Renal pelvis (tissue), 12 donors: ENCODE data around the gene TMEM72. TPM values are rescaled to one million over a fixed set of nuclear protein-coding genes. Genes with fewer than 3 reads are reported as not detected.
"Not testable (repeated sequence)": the region's sequence is repeated elsewhere in the genome, so short reads cannot be mapped to it uniquely, and the experiment has no call there.

Experiments used
- DNase-seq: peaks from one replicate; pipeline ENCODE4 v3.0.0-alpha.2; 2013
- long read RNA-seq, 16 experiments: transcript quantifications; one replicate each; lab custom pipeline, GENCODE V29; 2026
- polyA plus RNA-seq, 3 donors: library from polyadenylated mRNA; unstranded; fragments of 120-200 nt; gene quantifications; one replicate each; pipeline ENCODE4 v1.2.1, GENCODE V29; 2013; ENCODE audit not compliant: insufficient read length in 3 of 3

The TMEM72 gene
- 10 to 100 TPM; 62.2 to 87.9 (median 84.7) TPM for polyA plus RNA-seq
- long read RNA-seq, donor 1, transcript TMEM72-201 (5 exons, 3,009 nt) = major isoform, 12 of 14 reads
- long read RNA-seq, donor 1, partial matches to known transcripts = 0 of 14 reads
- long read RNA-seq, donor 1, other reads (novel, unspliced or antisense) = 0 of 14 reads
- long read RNA-seq, donor 2, transcript TMEM72-201 (5 exons, 3,009 nt) = major isoform, 23 of 23 reads
- long read RNA-seq, donor 2, partial matches to known transcripts = 0 of 23 reads
- long read RNA-seq, donor 2, other reads (novel, unspliced or antisense) = 0 of 23 reads
- long read RNA-seq, donor 3, transcript TMEM72-201 (5 exons, 3,009 nt) = major isoform, 16 of 20 reads
- long read RNA-seq, donor 3, partial matches to known transcripts = 0 of 20 reads
- long read RNA-seq, donor 3, other reads (novel, unspliced or antisense) = 0 of 20 reads
- long read RNA-seq, donor 4, transcript TMEM72-201 (5 exons, 3,009 nt) = major isoform, 18 of 40 reads
- long read RNA-seq, donor 4, partial matches to known transcripts = 18 of 40 reads
- long read RNA-seq, donor 4, other reads (novel, unspliced or antisense) = 0 of 40 reads
- long read RNA-seq, donor 5, transcript TMEM72-201 (5 exons, 3,009 nt) = major isoform, 9 of 10 reads
- long read RNA-seq, donor 5, partial matches to known transcripts = 0 of 10 reads
- long read RNA-seq, donor 5, other reads (novel, unspliced or antisense) = 0 of 10 reads
- long read RNA-seq, donor 6, transcript TMEM72-201 (5 exons, 3,009 nt) = major isoform, 12 of 21 reads
- long read RNA-seq, donor 6, partial matches to known transcripts = 6 of 21 reads
- long read RNA-seq, donor 6, other reads (novel, unspliced or antisense) = 0 of 21 reads
- long read RNA-seq, donor 7, transcript TMEM72-201 (5 exons, 3,009 nt) = major isoform, 23 of 25 reads
- long read RNA-seq, donor 7, partial matches to known transcripts = 0 of 25 reads
- long read RNA-seq, donor 7, other reads (novel, unspliced or antisense) = 0 of 25 reads
- long read RNA-seq, donor 8 = 0 reads
- long read RNA-seq, donor 9, transcript TMEM72-201 (5 exons, 3,009 nt) = major isoform, 18 of 21 reads
- long read RNA-seq, donor 9, partial matches to known transcripts = 0 of 21 reads
- long read RNA-seq, donor 9, other reads (novel, unspliced or antisense) = 0 of 21 reads
- long read RNA-seq, donor 10, transcript TMEM72-201 (5 exons, 3,009 nt) = major isoform, 16 of 25 reads
- long read RNA-seq, donor 10, partial matches to known transcripts = 6 of 25 reads
- long read RNA-seq, donor 10, other reads (novel, unspliced or antisense) = 0 of 25 reads
- long read RNA-seq, donor 11, transcript TMEM72-201 (5 exons, 3,009 nt) = major isoform, 17 of 27 reads
- long read RNA-seq, donor 11, partial matches to known transcripts = 10 of 27 reads
- long read RNA-seq, donor 11, other reads (novel, unspliced or antisense) = 0 of 27 reads
- long read RNA-seq, donor 12, transcript TMEM72-201 (5 exons, 3,009 nt) = major isoform, 27 of 70 reads
- long read RNA-seq, donor 12, partial matches to known transcripts = 42 of 70 reads
- long read RNA-seq, donor 12, other reads (novel, unspliced or antisense) = 0 of 70 reads
- long read RNA-seq, donor 13, transcript TMEM72-201 (5 exons, 3,009 nt) = major isoform, 6 of 19 reads
- long read RNA-seq, donor 13, partial matches to known transcripts = 8 of 19 reads
- long read RNA-seq, donor 13, other reads (novel, unspliced or antisense) = 0 of 19 reads
- long read RNA-seq, donor 14 = 0 reads
- long read RNA-seq, donor 15, transcript TMEM72-201 (5 exons, 3,009 nt) = major isoform, 12 of 12 reads
- long read RNA-seq, donor 15, partial matches to known transcripts = 0 of 12 reads
- long read RNA-seq, donor 15, other reads (novel, unspliced or antisense) = 0 of 12 reads
- long read RNA-seq, donor 16, transcript TMEM72-201 (5 exons, 3,009 nt) = major isoform, 16 of 17 reads
- long read RNA-seq, donor 16, partial matches to known transcripts = 0 of 17 reads
- long read RNA-seq, donor 16, other reads (novel, unspliced or antisense) = 0 of 17 reads

- DNase-seq = peak; percentile 86
Observed at GRCh38 chr10:44911081-44911540, at the start of gene TMEM72. TMEM72 (plus strand) TSS chr10:44911337; CDS start chr10:44911513, 176 bp downstream.

DNA sequence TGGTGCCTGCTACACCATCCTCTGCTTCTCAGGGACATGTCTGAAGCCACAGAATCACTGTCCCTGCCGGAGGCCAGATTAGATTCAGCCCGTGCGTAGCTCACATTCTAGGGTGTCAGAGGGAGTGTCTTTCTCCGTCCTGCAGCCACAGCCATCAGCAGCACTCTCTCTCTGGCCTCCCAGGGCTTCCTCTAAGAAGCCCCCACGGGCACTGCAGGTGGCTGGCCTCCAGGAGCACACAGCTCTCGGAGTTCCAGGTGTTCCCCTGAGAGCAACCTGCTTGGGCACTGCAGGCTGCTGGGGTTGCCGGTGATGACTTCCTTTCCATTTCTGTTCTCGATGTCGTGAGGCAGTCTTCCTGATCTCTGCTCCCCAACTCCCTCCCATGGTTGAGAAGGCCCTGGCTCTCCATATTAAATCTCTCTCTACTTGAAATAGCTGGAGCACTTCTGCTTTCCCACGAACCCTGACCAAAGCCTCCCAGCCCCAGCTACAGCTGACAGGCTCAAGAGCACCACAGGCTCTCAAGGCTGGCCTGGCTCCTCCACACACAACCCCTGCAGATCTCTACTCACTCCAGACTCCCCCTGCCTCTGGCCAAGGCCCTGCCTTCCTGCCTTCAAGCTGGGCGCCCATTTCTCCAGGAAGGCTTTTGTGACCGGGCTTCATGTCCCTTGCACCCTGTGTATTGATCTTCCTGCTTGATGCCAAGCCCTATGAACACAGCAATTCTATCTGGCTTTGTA lies 49.0 kb upstream of the TMEM72 start:
- no peak for DNase-seq

DNA sequence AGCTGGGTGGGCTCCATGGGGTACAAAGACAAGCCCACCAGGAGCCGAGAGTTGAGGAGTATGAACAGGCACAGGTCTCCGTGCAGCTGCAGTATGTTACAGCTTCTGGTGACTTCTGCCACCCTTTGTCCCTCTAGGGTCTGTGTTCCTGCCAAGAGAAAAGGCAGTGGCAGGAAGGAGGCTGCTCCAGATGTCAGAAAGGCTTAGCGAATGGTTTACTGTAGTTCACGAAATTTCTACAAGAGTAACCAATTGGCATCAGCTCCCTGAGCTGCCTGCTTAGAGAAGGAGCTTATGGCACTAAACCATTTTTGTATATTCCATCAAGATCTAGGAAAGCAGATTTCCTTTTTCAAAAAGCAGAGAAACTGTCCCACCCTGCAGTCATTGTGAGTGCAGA lies 48.2 kb upstream of the TMEM72 start:
- DNase-seq = no peak

- no peak for DNase-seq
Observed at GRCh38 chr10:44863344-44864047, 47.6 kb upstream of the TMEM72 start.

DNA sequence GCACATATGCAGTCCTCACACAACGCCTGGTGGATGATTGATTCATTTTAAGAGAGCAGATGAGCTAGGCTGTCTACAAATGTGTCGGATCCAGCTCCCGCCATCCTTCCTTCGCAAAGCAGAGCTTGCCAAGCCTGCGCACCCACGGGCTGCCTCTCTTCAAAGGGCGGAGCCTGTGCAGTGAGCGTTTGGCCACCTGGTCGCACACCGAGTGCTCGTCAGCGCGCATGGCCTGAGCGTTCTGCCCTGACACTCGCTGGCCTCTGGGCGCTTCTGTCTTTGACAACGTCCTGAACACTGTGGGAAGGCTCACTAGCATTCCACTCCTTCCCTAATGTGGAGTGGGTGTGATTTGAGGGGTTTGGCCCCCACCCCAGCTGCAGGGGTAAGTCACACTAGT lies 47.1 kb upstream of the TMEM72 start:
- DNase-seq = no peak

DNA sequence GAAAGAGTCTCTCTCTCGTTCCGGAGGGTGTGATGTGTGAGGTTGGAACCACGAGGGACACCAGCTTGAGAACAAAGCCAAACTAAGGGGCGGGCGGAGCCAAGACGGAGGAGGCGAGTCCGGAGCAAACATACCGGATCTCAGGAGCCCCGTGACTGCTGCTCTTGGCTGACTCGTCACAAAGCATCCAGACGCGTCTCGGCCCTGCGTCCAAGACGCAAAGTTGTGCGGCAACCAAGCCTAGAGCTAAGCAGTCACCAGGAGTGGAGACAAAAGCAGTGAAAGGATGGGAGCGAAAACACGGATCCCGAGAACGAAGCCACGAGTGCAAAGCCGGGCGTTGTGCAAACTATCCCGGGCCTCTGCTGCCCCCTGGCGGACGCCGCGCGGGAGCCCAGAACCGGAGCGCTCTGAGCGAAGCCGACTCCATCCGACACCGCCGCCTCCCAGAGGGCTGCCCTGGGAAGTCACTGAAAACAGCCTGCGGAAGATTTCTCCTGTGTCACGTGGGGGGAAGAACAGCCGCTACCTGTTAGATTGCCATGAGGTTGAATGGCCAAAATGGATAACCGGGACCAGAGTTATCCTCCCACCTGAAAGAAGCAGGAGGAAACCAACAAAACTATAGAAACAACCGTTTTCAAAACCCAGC lies 46.4 kb upstream of the TMEM72 start:
- DNase-seq = peak; percentile 88

- no peak for DNase-seq
Observed at GRCh38 chr10:44865289-44865671, 45.9 kb upstream of the TMEM72 start.

DNA sequence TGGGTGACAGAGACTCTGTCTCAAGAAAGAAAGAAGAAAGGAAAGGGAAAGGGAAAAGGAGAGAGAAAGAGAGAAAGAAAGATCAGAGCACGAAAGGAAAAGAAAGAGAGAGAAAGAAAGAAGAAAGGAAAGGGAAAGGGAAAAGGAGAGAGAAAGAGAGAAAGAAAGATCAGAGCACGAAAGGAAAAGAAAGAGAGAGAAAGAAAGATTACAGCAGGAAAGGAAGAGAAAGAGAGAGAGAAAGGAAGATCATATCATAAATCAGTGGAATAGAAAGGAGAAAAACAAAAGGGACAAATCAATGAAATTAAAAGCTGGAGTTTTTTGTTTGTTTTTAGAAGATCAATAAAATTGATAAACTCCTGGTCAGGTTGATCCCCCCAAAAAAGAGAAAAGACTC lies 44.8 kb upstream of the TMEM72 start:
- DNase-seq = not testable (repeated sequence)

- no peak for DNase-seq
Observed at GRCh38 chr10:44870031-44870430, 41.1 kb upstream of the TMEM72 start.

DNA sequence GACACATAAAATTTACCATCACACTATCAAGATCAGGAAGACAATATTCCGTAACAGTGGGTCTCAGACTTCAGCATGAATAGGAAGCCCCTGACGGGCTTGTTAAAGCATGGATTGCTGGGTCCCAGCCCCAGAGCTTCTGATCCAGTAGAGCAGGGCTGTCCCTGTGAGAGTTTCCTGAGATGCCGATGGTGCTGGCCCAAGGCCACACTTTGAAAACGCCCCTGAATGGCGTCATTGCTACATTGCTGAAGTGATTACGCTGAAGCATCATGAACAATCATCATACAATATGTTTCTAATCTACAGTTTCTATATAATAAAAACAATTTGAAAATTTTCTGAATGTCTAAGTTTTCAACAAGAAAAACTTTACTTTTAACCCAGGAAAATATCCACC lies 38.0 kb upstream of the TMEM72 start:
- DNase-seq = no peak

GRCh38 chr10:44874166-44874565 lies 37.0 kb upstream of the TMEM72 start:
- no peak for DNase-seq

- DNase-seq = peak; percentile 86
Observed at GRCh38 chr10:44878706-44879530, 32.2 kb upstream of the TMEM72 start.

GRCh38 chr10:44879531-44879899 lies 31.6 kb upstream of the TMEM72 start:
- DNase-seq = no peak

DNA sequence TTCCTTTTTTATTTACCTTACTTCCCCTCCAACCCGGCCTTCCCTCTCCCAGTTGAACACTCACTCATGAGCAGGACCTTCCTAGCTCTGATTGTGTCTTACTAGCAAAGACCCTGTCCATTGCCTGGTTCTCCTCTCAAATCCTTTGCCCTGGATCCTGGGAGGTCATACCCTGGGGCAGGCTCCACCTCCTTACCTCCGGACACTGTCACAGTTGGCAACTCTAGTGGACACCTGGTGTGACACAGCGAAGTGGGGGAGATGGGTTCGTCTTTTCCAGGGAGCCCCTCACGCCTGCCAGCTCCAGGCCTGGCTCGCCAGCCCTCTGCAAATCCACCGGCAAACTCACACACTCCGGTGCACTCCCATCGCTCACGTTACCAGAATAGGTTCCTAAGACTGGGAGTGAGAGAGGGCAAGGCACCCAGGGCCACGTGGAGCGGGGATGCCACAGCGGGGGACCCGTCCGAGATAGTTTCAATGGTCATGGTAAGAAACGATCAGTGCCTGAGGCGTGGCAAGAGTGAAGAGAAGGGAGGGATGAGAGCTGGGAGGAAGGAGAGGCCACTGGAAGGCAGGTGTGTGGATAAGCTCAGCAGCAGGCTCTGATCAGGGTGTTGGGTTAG lies 30.9 kb upstream of the TMEM72 start:
- no peak for DNase-seq

GRCh38 chr10:44881649-44882048 lies 29.5 kb upstream of the TMEM72 start:
- DNase-seq = no peak

GRCh38 chr10:44882166-44882720 lies 28.9 kb upstream of the TMEM72 start:
- no peak for DNase-seq
